Endodermal cell (in vitro differentiated cells): Measurements from ENCODE around the gene TMEM250. TPM values are rescaled to one million over a fixed set of nuclear protein-coding genes. Genes with fewer than 3 reads are reported as not detected.

ENCODE experiments used
- DNase-seq: peaks from one replicate; pipeline ENCODE4 v3.0.0-alpha.2; 2017
- H3K27ac ChIP-seq: 2 replicates; pipeline ENCODE4 v1.5.1; 2013; ENCODE audit warnings: mild to moderate bottlenecking, low read depth, low read length, moderate library complexity
- H3K27me3 ChIP-seq: 2 replicates; pipeline ENCODE4 v1.6.1; 2013; ENCODE audit warnings: mild to moderate bottlenecking, low read length, moderate library complexity; ENCODE audit not compliant: insufficient read depth, control insufficient read depth, poor library complexity, severe bottlenecking
- H3K36me3 ChIP-seq: 2 replicates; pipeline ENCODE4 v1.7.0; 2013; ENCODE audit warnings: mild to moderate bottlenecking, low read length, moderate library complexity; ENCODE audit not compliant: control insufficient read depth, insufficient read depth
- H3K4me1 ChIP-seq: one replicate; pipeline ENCODE4 v1.7.0; 2013; ENCODE audit warnings: low read length; ENCODE audit not compliant: control insufficient read depth, insufficient read depth
- H3K4me3 ChIP-seq: 2 replicates; pipeline ENCODE4 v1.5.1; 2013; ENCODE audit warnings: mild to moderate bottlenecking, low read length, moderate library complexity
- H3K9ac ChIP-seq: 2 replicates; pipeline ENCODE4 v1.6.1; 2013; ENCODE audit warnings: mild to moderate bottlenecking, low read length, moderate library complexity; ENCODE audit not compliant: poor library complexity, severe bottlenecking; ENCODE audit errors: extremely low read depth
- H3K9me3 ChIP-seq: 2 replicates; pipeline ENCODE4 v1.6.1; 2013; ENCODE audit warnings: mild to moderate bottlenecking, low read length, moderate library complexity; ENCODE audit not compliant: control insufficient read depth
- H3K27ac Mint-ChIP-seq: 2 replicates; pipeline ENCODE4 v1.8.0; 2020; ENCODE audit warnings: mixed read lengths
- H3K27me3 Mint-ChIP-seq: 2 replicates; pipeline ENCODE4 v1.8.0; 2021; ENCODE audit warnings: mild to moderate bottlenecking, mixed read lengths; ENCODE audit not compliant: insufficient read depth
- H3K36me3 Mint-ChIP-seq: 2 replicates; pipeline ENCODE4 v1.8.0; 2020; ENCODE audit warnings: low read depth, mixed read lengths
- H3K4me1 Mint-ChIP-seq: 2 replicates; pipeline ENCODE4 v1.8.0; 2020; ENCODE audit warnings: mixed read lengths
- H3K4me3 Mint-ChIP-seq: 2 replicates; pipeline ENCODE4 v1.8.0; 2020; ENCODE audit warnings: mild to moderate bottlenecking, moderate library complexity, mixed read lengths
- H3K9me3 Mint-ChIP-seq: 2 replicates; pipeline ENCODE4 v1.8.0; 2020; ENCODE audit warnings: mild to moderate bottlenecking, mixed read lengths
- WGBS, 2 experiments: methylation state at CpG; one replicate each; pipeline versions ENCODE4 v1.1.5 to v1.1.7; 2013; ENCODE audit warnings: missing lambda C conversion rate in 2 of 2, mixed read lengths in 1 of 2; ENCODE audit not compliant: insufficient coverage in 1 of 2, insufficient read length in 1 of 2; 5-methylcytosine and 5-hydroxymethylcytosine counted together
- total RNA-seq, 2 donors: library from RNA; stranded (reverse); fragmentation: NEBNext Ultra II Directional in 1 of 2; extraction: Animal tissue kit (Norgen Biotek cat#: 25700) in 1 of 2; gene quantifications; 2 replicates in 1 of 2; 3 replicates in 1 of 2; pipeline ENCODE4 v1.2.1, GENCODE V29; 2021
- TF ChIP-seq, protein P1 (sequence below): fragments of 200-600 bp; sonication (generic); conservative IDR thresholded peaks from 2 replicates; pipeline ENCODE4 v1.5.0; 2021; ENCODE audit warnings: antibody characterized with exemption, mild to moderate bottlenecking

TMEM250 gene
- total RNA-seq, 2 donors from 2014 or later = 56.4 to 58.4 TPM

- Histone ChIP-seq H3K27ac (no peak overlapping the region), H3K9ac (no peak overlapping the region), H3K36me3 (no peaks in the 10 kb centered on the region), H3K27me3 (peaks cover 5% of the 10 kb centered on the region), H3K4me3 (no peak overlapping the region), H3K4me1 (peaks cover 8% of the 10 kb centered on the region), H3K9me3 (no peaks in the 10 kb centered on the region)
- peaks cover 8% of the 10 kb centered on the region for H3K4me1 Mint-ChIP-seq
- H3K27me3 Mint-ChIP-seq = peaks cover 26% of the 10 kb centered on the region
- no peak overlapping the region for H3K27ac Mint-ChIP-seq
- WGBS, 2 experiments = 79% methylated on average over 3 of the region's 25 CpGs; no CpG with 5 or more reads in 1 of the 2 experiments
- no peak overlapping the region for H3K4me3 Mint-ChIP-seq
- TF ChIP-seq, protein P1, sequence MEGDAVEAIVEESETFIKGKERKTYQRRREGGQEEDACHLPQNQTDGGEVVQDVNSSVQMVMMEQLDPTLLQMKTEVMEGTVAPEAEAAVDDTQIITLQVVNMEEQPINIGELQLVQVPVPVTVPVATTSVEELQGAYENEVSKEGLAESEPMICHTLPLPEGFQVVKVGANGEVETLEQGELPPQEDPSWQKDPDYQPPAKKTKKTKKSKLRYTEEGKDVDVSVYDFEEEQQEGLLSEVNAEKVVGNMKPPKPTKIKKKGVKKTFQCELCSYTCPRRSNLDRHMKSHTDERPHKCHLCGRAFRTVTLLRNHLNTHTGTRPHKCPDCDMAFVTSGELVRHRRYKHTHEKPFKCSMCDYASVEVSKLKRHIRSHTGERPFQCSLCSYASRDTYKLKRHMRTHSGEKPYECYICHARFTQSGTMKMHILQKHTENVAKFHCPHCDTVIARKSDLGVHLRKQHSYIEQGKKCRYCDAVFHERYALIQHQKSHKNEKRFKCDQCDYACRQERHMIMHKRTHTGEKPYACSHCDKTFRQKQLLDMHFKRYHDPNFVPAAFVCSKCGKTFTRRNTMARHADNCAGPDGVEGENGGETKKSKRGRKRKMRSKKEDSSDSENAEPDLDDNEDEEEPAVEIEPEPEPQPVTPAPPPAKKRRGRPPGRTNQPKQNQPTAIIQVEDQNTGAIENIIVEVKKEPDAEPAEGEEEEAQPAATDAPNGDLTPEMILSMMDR = no peak
- DNase-seq = no peak
- H3K9me3 Mint-ChIP-seq = no peaks in the 10 kb centered on the region
- no peaks in the 10 kb centered on the region for H3K36me3 Mint-ChIP-seq
Measured at GRCh38 chr9:136099542-136099941, 19.1 kb downstream of the TMEM250 start.

DNA sequence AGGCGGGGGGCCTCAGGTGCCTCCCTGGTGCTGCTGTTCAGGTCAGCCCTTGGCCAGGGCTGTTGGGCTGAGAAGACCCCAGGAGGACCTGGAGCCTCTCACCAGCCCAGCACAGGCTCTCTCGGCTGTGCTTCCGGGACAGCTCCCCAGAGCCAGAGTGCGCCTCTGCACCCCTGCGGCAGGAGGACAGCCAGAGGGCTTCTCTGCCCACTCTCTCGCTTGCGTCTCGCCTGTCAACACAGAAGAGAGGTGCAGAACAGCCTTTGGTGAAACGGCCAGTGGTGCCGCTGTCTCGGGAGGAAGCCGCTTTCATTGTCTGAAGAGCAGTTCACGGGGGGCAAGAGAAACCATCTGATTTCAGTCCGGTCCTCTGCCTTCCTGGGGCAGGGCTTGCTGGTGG lies 19.8 kb downstream of the TMEM250 start:
- Histone ChIP-seq H3K9me3 (no peaks in the 10 kb centered on the region), H3K4me3 (no peak overlapping the region), H3K9ac (no peak overlapping the region), H3K36me3 (no peaks in the 10 kb centered on the region), H3K27me3 (peaks cover 5% of the 10 kb centered on the region), H3K27ac (no peak overlapping the region), H3K4me1 (peaks cover 8% of the 10 kb centered on the region)
- Mint-ChIP-seq H3K4me1 (peaks cover 8% of the 10 kb centered on the region), H3K27me3 (peaks cover 26% of the 10 kb centered on the region), H3K27ac (no peak overlapping the region), H3K9me3 (no peaks in the 10 kb centered on the region), H3K4me3 (no peak overlapping the region), H3K36me3 (no peaks in the 10 kb centered on the region)
- TF ChIP-seq, protein P1 = no peak
- DNase-seq = no peak
- 81 to 87% methylated on average over 8 to 14 of the region's 14 CpGs for WGBS, 2 experiments

GRCh38 chr9:136098210-136098609 lies 20.5 kb downstream of the TMEM250 start:
- no peak overlapping the region for H3K9ac ChIP-seq
- H3K9me3 Mint-ChIP-seq = no peaks in the 10 kb centered on the region
- H3K9me3 ChIP-seq = no peaks in the 10 kb centered on the region
- no peak for DNase-seq
- H3K27ac ChIP-seq = no peak overlapping the region
- H3K36me3 Mint-ChIP-seq = no peaks in the 10 kb centered on the region
- H3K4me3 Mint-ChIP-seq = no peak overlapping the region
- 94 to 100% methylated on average over 8 to 11 of the region's 11 CpGs for WGBS, 2 experiments
- H3K36me3 ChIP-seq = no peaks in the 10 kb centered on the region
- H3K27me3 Mint-ChIP-seq = peaks cover 26% of the 10 kb centered on the region
- peaks cover 12% of the 10 kb centered on the region for H3K4me1 ChIP-seq
- H3K27ac Mint-ChIP-seq = no peak overlapping the region
- no peak overlapping the region for H3K4me3 ChIP-seq
- peaks cover 5% of the 10 kb centered on the region for H3K27me3 ChIP-seq
- peaks cover 10% of the 10 kb centered on the region for H3K4me1 Mint-ChIP-seq
- TF ChIP-seq, protein P1 = no peak
